Testis (tissue), 3 donors: ENCODE data around the gene ABCB8. TPM values are rescaled to one million over a fixed set of nuclear protein-coding genes. Genes with fewer than 3 reads are reported as not detected.

Experiments
- DNase-seq: peaks from one replicate; pipeline ENCODE4 v3.0.0-alpha.2; 2019
- H3K27ac ChIP-seq, 2 donors: fragments of 200-600 bp; sonication (generic); one replicate each; pipeline ENCODE4 v1.5.1; 2019
- H3K27me3 ChIP-seq: fragments of 200-600 bp; sonication (generic); one replicate; pipeline ENCODE4 v1.5.1; 2019
- H3K36me3 ChIP-seq: fragments of 200-600 bp; sonication (generic); one replicate; pipeline ENCODE4 v1.5.1; 2017; ENCODE audit warnings: low read depth; ENCODE audit errors: missing control alignments
- H3K4me1 ChIP-seq: fragments of 200-600 bp; sonication (generic); one replicate; pipeline ENCODE4 v1.5.1; 2019
- H3K4me3 ChIP-seq, 2 donors: fragments of 200-600 bp; sonication (generic); one replicate each; pipeline ENCODE4 v1.5.1; 2017 to 2019
- H3K9me3 ChIP-seq: fragments of 200-600 bp; sonication (generic); one replicate; pipeline ENCODE4 v1.5.1; 2017
- POLR2A ChIP-seq: fragments of 450-650 bp; IDR thresholded peaks from one replicate; pipeline ENCODE4 v1.6.1; 2017; ENCODE audit warnings: antibody characterized with exemption, mild to moderate bottlenecking, moderate library complexity
- WGBS, 2 donors: methylation state at CpG; one replicate each; pipeline ENCODE4 v1.1.5; 2018; 5-methylcytosine and 5-hydroxymethylcytosine counted together
- intact Hi-C: fragments of 100-400 bp; cut with DNase I; formaldehyde crosslinking; loops from one replicate; pipeline ENCODE4 v1.15.1; 2023; ENCODE audit warnings: low total_unique reads
- polyA plus RNA-seq: library from polyadenylated mRNA; stranded (reverse); fragments of 350-450 nt; fragmentation: Illumina TruSeq; extraction: RNeasy Lipid Tissue Mini Kit (QIAGEN cat#74804); gene quantifications from one replicate; pipeline ENCODE4 v1.2.3, GENCODE V29; 2014; ENCODE audit warnings: low read depth, low replicate concordance; ENCODE audit not compliant: insufficient read depth
- total RNA-seq, 2 donors: library from RNA; depleted of rRNA; stranded (reverse); fragments of >200 nt; gene quantifications; one replicate each; pipeline ENCODE4 v1.2.3, GENCODE V29; 2016
- TF ChIP-seq, protein P1 (sequence below), 3 experiments: fragments of 450-650 bp in 2 of 3; fragments of 200-600 bp in 1 of 3; sonication (generic) in 1 of 3; IDR thresholded peaks; one replicate each; pipeline ENCODE4 v1.5.1; 2016 to 2019; ENCODE audit warnings: antibody characterized with exemption in 3 of 3, mild to moderate bottlenecking in 2 of 3, moderate library complexity in 1 of 3

ABCB8 gene
- total and polyA plus RNA-seq, 3 donors from 2014 or later: 34.9 to 76.8 (median 59.6) TPM

DNA sequence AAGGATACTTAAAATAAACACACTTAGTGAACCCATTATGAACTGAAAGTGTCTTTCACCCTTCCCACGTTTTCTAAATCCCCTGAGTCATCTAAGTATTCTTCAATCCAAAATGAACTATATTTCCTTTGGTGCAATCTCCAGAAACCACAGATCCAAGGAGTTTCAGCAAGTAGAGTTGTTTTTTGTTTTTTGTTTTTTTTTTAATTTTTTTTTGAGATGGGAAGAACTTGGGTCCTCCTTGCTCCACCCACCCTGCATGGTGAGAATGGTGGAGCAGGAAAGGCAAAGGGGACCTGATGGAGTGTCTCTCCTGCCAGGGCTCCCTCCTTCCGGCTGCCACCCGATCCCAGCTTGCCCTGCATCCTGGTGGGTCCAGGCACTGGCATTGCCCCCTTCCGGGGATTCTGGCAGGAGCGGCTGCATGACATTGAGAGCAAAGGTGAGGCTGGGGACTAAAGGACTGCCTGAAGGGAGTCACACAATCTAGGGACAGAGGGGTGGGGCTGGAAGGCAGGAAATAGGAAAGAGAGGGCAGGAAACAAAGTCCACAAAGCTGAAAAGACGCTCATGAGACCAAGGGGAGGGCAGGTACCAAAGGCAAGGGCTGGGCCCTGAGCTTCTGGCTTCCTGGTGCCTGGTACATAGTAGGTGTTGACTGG is 16.1 kb upstream of the ABCB8 start:
- Histone ChIP-seq H3K4me3 (no peak overlapping the region), H3K36me3 (no peaks in the 10 kb centered on the region), H3K27ac (no peak overlapping the region), H3K9me3 (no peaks in the 10 kb centered on the region), H3K4me1 (peaks cover 7% of the 10 kb centered on the region), H3K27me3 (no peaks in the 10 kb centered on the region)
- intact Hi-C loops: no loop called here
- 73 to 84% methylated on average over 3 to 6 of the region's 6 CpGs for WGBS, 2 donors
- DNase-seq: no peak
- TF ChIP-seq, protein P1, sequence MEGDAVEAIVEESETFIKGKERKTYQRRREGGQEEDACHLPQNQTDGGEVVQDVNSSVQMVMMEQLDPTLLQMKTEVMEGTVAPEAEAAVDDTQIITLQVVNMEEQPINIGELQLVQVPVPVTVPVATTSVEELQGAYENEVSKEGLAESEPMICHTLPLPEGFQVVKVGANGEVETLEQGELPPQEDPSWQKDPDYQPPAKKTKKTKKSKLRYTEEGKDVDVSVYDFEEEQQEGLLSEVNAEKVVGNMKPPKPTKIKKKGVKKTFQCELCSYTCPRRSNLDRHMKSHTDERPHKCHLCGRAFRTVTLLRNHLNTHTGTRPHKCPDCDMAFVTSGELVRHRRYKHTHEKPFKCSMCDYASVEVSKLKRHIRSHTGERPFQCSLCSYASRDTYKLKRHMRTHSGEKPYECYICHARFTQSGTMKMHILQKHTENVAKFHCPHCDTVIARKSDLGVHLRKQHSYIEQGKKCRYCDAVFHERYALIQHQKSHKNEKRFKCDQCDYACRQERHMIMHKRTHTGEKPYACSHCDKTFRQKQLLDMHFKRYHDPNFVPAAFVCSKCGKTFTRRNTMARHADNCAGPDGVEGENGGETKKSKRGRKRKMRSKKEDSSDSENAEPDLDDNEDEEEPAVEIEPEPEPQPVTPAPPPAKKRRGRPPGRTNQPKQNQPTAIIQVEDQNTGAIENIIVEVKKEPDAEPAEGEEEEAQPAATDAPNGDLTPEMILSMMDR (IDR thresholded peaks at IDR 0.05): no peak
- no peak for TF ChIP-seq POLR2A

- Histone ChIP-seq H3K4me1 (peaks cover 7% of the 10 kb centered on the region), H3K9me3 (no peaks in the 10 kb centered on the region), H3K36me3 (no peaks in the 10 kb centered on the region), H3K4me3 (peak overlapping the region in 1 of 2 donors; percentile 40), H3K27ac (no peak overlapping the region), H3K27me3 (no peaks in the 10 kb centered on the region)
- intact Hi-C loops: no loop called here
- 43 to 56% methylated on average over 8 to 23 of the region's 23 CpGs for WGBS, 2 donors
- TF ChIP-seq POLR2A: no peak
- TF ChIP-seq, protein P1 (IDR thresholded peaks at IDR 0.05): peak; percentile 16 to 40 (median 34)
- DNase-seq: peak; percentile 65
These were observed 15.3 kb upstream of the ABCB8 start for GRCh38 chr7:151012911-151013347.

DNA sequence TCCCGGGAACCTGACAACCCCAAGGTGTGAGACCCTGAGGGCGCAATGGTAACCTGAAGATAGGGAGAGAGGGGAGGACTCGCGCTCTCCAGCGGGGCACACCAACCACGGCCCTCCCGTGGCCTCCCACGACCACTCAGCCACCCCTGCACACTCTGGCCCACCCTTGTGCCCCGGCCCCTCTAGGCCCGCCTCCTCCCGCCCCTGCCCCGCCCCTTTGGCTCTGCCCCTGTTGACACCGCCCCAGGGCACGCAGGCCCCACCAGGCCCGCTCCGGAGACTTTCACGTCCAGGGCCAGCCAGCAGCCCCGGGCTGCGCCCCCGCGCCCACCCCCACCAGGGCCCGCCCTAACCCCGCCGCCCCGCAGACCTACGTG is 14.9 kb upstream of the ABCB8 start:
- H3K36me3 ChIP-seq: no peaks in the 10 kb centered on the region
- H3K4me3 ChIP-seq: peak overlapping the region; percentile 21 to 40
- no peaks in the 10 kb centered on the region for H3K27me3 ChIP-seq
- H3K4me1 ChIP-seq: peaks cover 7% of the 10 kb centered on the region
- no peak for TF ChIP-seq POLR2A
- TF ChIP-seq, protein P1 (IDR thresholded peaks at IDR 0.05): no peak
- no peak overlapping the region for H3K27ac ChIP-seq
- intact Hi-C loops: no loop called here
- 39% methylated on average over 26 of the region's 26 CpGs; no CpG with 5 or more reads in 1 of the 2 donors for WGBS, 2 donors
- no peak for DNase-seq
- H3K9me3 ChIP-seq: no peaks in the 10 kb centered on the region

DNA sequence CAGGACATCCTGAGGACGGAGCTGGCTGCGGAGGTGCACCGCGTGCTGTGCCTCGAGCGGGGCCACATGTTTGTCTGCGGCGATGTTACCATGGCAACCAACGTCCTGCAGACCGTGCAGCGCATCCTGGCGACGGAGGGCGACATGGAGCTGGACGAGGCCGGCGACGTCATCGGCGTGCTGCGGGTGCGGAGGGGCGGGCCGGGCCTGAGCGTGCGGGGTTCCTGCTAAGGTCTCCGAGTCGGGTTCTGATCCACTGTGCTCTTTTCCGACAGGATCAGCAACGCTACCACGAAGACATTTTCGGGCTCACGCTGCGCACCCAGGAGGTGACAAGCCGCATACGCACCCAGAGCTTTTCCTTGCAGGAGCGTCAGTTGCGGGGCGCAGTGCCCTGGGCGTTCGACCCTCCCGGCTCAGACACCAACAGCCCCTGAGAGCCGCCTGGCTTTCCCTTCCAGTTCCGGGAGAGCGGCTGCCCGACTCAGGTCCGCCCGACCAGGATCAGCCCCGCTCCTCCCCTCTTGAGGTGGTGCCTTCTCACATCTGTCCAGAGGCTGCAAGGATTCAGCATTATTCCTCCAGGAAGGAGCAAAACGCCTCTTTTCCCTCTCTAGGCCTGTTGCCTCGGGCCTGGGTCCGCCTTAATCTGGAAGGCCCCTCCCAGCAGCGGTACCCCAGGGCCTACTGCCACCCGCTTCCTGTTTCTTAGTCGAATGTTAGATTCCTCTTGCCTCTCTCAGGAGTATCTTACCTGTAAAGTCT is 14.3 kb upstream of the ABCB8 start:
- 41 to 48% methylated on average over 8 to 55 of the region's 55 CpGs for WGBS, 2 donors
- no peaks in the 10 kb centered on the region for H3K27me3 ChIP-seq
- H3K4me3 ChIP-seq: peak overlapping the region; percentile 21 to 40
- no peak overlapping the region for H3K27ac ChIP-seq
- TF ChIP-seq, protein P1 (IDR thresholded peaks at IDR 0.05): peak in 1 of 3 experiments; percentile 23
- no peak for TF ChIP-seq POLR2A
- intact Hi-C loops: no loop called here
- no peaks in the 10 kb centered on the region for H3K9me3 ChIP-seq
- DNase-seq: peak; percentile 91
- peaks cover 8% of the 10 kb centered on the region for H3K4me1 ChIP-seq
- no peaks in the 10 kb centered on the region for H3K36me3 ChIP-seq
